Measurements from ENCODE around the gene ZNF418. TPM values are rescaled to one million over a fixed set of nuclear protein-coding genes. Genes with fewer than 3 reads are reported as not detected.
"Not testable (repeated sequence)": the region's sequence is repeated elsewhere in the genome, so short reads cannot be mapped to it uniquely, and the experiment has no call there.

ZNF418 gene
- total RNA-seq, 1 donor from 2014 or later = 26.5 TPM

GRCh38 chr19:57946316-57946715 lies 11.1 kb upstream of the ZNF418 start:
- Mint-ChIP-seq H3K36me3 (ENCODE audit: low read depth) (peaks cover 46% of the 10 kb centered on the region), H3K27me3 (no peaks in the 10 kb centered on the region), H3K4me3 (peak overlapping the region; percentile 96), H3K4me1 (peaks cover 30% of the 10 kb centered on the region), H3K9me3 (peaks cover 35% of the 10 kb centered on the region), H3K27ac (peak overlapping the region; percentile 20)
- ChIA-PET POLR2A (interaction anchor here (0.6 to 2.7 kb wide), 3 partner anchors 11 to 171 kb away, joined by 4 to 10 read pairs (median 7); partner anchors contain the start of gene ZNF418), CTCF (no interaction called here)
- intact Hi-C loops (cut with micrococcal nuclease) = loop anchor here (5.0 kb wide), 3 partner anchors 59 to 459 kb away; partner anchors contain the start of genes ZIK1, ZNF419 and ZNF814
- DNase-seq = no peak
- no peak for ATAC-seq (ENCODE audit: low read depth)
- TF ChIP-seq CTCF (IDR thresholded peaks at IDR 0.05) = no peak

GRCh38 chr19:57941593-57941992 lies 6.4 kb upstream of the ZNF418 start:
- H3K4me3 Mint-ChIP-seq = no peak overlapping the region
- no peak for ATAC-seq (ENCODE audit: low read depth)
- POLR2A ChIA-PET = no interaction called here
- no peak overlapping the region for H3K27ac Mint-ChIP-seq
- no peaks in the 10 kb centered on the region for H3K27me3 Mint-ChIP-seq
- no peak for DNase-seq
- TF ChIP-seq CTCF (IDR thresholded peaks at IDR 0.05) = no peak
- intact Hi-C loops (cut with micrococcal nuclease) = no loop called here
- CTCF ChIA-PET = no interaction called here
- peaks cover 21% of the 10 kb centered on the region for H3K4me1 Mint-ChIP-seq
- H3K36me3 Mint-ChIP-seq (ENCODE audit: low read depth) = peaks cover 72% of the 10 kb centered on the region
- H3K9me3 Mint-ChIP-seq = peaks cover 45% of the 10 kb centered on the region

- H3K4me3 Mint-ChIP-seq = no peak overlapping the region
Observed at GRCh38 chr19:57935731-57936130, 529 bp upstream of the ZNF418 start.

GRCh38 chr19:57927587-57927986 lies 7.6 kb downstream of the ZNF418 start:
- ChIA-PET POLR2A (no interaction called here), CTCF (no interaction called here)
- DNase-seq (no peak), ATAC-seq (ENCODE audit: low read depth) (no peak)
- Mint-ChIP-seq H3K4me1 (no peaks in the 10 kb centered on the region), H3K9me3 (peaks cover 41% of the 10 kb centered on the region), H3K27me3 (no peaks in the 10 kb centered on the region), H3K4me3 (no peak overlapping the region), H3K27ac (no peak overlapping the region), H3K36me3 (ENCODE audit: low read depth) (peaks cover 62% of the 10 kb centered on the region)
- intact Hi-C loops (cut with micrococcal nuclease) = no loop called here
- TF ChIP-seq CTCF (IDR thresholded peaks at IDR 0.05) = no peak

More at GRCh38 chr19:57935731-57936130, 529 bp upstream of the ZNF418 start:
- TF ChIP-seq CTCF (IDR thresholded peaks at IDR 0.05) = no peak
- intact Hi-C loops (cut with micrococcal nuclease) = loop anchor here (1.0 kb wide), 3 partner anchors 12 to 321 kb away; partner anchors contain the start of genes ZNF134, ZNF256 and ZNF814
- CTCF ChIA-PET = no interaction called here
- H3K4me1 Mint-ChIP-seq = peaks cover 16% of the 10 kb centered on the region
- no peak for ATAC-seq (ENCODE audit: low read depth)
- POLR2A ChIA-PET = interaction anchor here (0.6 to 1.4 kb wide), 12 partner anchors 9 to 1813 kb away, joined by 3 to 12 read pairs (median 4); partner anchors contain the start of genes ZNF154, ZNF274, ZNF417 and ZNF606
- H3K27me3 Mint-ChIP-seq = no peaks in the 10 kb centered on the region
- H3K27ac Mint-ChIP-seq = no peak overlapping the region
- peaks cover 22% of the 10 kb centered on the region for H3K9me3 Mint-ChIP-seq
- DNase-seq = no peak
- peaks cover 58% of the 10 kb centered on the region for H3K36me3 Mint-ChIP-seq (ENCODE audit: low read depth)

- POLR2A ChIA-PET = interaction anchor here (0.6 to 2.3 kb wide), 17 partner anchors 10 to 656 kb away, joined by 3 to 14 read pairs (median 4); partner anchors contain the start of genes ZNF154, ZNF274, ZNF329 and ZNF418
- H3K4me1 Mint-ChIP-seq = peaks cover 34% of the 10 kb centered on the region
- peak; percentile 69 for DNase-seq
- H3K27me3 Mint-ChIP-seq, H3K9me3 Mint-ChIP-seq: not testable (repeated sequence)
- peak within 1 kb of the TSS; percentile 92 for H3K27ac Mint-ChIP-seq
- peak; percentile 97 for ATAC-seq (ENCODE audit: low read depth)
- intact Hi-C loops (cut with micrococcal nuclease) = loop anchor here (1.0 kb wide), 5 partner anchors 28 to 170 kb away; partner anchors contain the start of genes ZNF256, ZNF606 and ZNF776
- peak within 1 kb of the TSS; percentile 94 for H3K4me3 Mint-ChIP-seq
- CTCF ChIA-PET = interaction anchor here (1.3 kb wide), 1 partner anchor 279 kb away, joined by 3 read pairs; no protein-coding TSS in a partner anchor
- H3K36me3 Mint-ChIP-seq (ENCODE audit: low read depth) = peaks cover 46% of the 10 kb centered on the region
Observed at GRCh38 chr19:57916168-57916995, 18.8 kb downstream of the ZNF418 start, which contains the start of gene ZNF417. Gene ZNF417 (minus strand): TSS chr19:57916592. CDS start chr19:57916411, 181 bp downstream.

Measured in activated B cell treated with CpG ODN at 0.5 μM for 24 hours (primary cell).